ENCODE data around the gene SELENOO. TPM values are rescaled to one million over a fixed set of nuclear protein-coding genes. Genes with fewer than 3 reads are reported as not detected.

SELENOO gene
- total RNA-seq, 1 experiment from 2014 or later = 32.8 TPM

DNA sequence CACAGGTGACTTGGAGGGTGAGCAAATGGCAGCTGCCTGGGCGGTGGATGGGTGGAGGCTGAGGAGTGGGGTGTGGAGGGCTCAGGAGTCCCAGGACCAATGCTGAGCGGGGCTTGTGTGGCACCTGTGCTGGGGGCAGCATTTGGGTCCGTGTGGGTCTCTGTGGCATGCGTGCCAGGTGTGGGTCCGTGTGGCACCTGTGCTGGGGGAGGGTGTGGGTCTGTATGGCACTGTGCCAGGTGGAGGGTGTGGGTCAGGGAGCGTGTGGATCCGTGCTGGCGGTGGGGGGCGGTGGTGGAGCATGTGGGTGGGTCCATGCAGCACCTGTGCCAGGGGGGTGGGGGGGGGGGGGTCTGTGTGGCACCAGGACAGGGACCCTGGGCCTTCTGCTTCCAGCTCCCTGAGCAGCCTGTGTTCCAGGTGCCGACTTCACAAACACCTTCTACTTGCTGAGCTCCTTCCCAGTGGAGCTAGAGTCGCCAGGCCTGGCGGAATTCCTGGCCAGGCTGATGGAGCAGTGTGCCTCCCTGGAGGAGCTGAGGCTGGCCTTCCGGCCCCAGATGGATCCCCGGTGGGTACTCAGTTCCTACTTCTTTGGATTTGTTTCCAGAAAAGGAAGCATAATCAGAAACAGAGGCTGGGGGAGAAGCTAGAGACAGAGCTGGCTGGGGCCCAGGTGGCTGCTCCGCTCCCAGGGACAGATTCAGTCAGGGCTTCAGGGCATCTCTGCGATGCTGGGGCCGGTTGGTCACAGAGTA lies 14.7 kb downstream of the SELENOO start:
- H3K9ac ChIP-seq (ENCODE audit: low read length) = no peak overlapping the region
- no peak overlapping the region for H3K27ac ChIP-seq (ENCODE audit: low read length)
- ChIA-PET CTCF (no interaction called here), POLR2A (ENCODE audit: unreplicated experiment) (no interaction called here)
- DNase-seq (no peak), ATAC-seq (no peak)
- BruUV-seq (replicated peaks) = no TSS peak
- intact Hi-C loops (cut with micrococcal nuclease) = no loop called here
- H3K4me3 ChIP-seq (ENCODE audit: low read length) = no peak overlapping the region
- no peaks in the 10 kb centered on the region for H4K20me1 ChIP-seq (ENCODE audit: low read length)
- H2AFZ ChIP-seq (ENCODE audit: low read length) = no peak overlapping the region
- H3K36me3 ChIP-seq (ENCODE audit: low read depth, low read length) = peaks cover 2% of the 10 kb centered on the region; the same call in 1 of the 2 replicates
- no peaks in the 10 kb centered on the region for H3K9me3 ChIP-seq (ENCODE audit: low read length)
- no peak overlapping the region for H3K4me2 ChIP-seq (ENCODE audit: low read length)
- no peaks in the 10 kb centered on the region for H3K4me1 ChIP-seq (ENCODE audit: insufficient read depth, low read length)
- no peaks in the 10 kb centered on the region for H3F3A ChIP-seq (ENCODE audit: low read length, unreplicated experiment)
- H3K9me2 ChIP-seq (replicated peaks; ENCODE audit: low read length) = no peaks in the 10 kb centered on the region
- H3K27me3 ChIP-seq (ENCODE audit: low read length) = no peaks in the 10 kb centered on the region
- no peaks in the 10 kb centered on the region for H3K79me2 ChIP-seq (ENCODE audit: low read length)
- TF ChIP-seq, protein P1, sequence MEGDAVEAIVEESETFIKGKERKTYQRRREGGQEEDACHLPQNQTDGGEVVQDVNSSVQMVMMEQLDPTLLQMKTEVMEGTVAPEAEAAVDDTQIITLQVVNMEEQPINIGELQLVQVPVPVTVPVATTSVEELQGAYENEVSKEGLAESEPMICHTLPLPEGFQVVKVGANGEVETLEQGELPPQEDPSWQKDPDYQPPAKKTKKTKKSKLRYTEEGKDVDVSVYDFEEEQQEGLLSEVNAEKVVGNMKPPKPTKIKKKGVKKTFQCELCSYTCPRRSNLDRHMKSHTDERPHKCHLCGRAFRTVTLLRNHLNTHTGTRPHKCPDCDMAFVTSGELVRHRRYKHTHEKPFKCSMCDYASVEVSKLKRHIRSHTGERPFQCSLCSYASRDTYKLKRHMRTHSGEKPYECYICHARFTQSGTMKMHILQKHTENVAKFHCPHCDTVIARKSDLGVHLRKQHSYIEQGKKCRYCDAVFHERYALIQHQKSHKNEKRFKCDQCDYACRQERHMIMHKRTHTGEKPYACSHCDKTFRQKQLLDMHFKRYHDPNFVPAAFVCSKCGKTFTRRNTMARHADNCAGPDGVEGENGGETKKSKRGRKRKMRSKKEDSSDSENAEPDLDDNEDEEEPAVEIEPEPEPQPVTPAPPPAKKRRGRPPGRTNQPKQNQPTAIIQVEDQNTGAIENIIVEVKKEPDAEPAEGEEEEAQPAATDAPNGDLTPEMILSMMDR (conservative IDR thresholded peaks at IDR 0.05; ENCODE audit: low read depth, low read length) = no peak
- no peak for TF ChIP-seq EZH2 (IDR thresholded peaks at IDR 0.05; ENCODE audit: low read length, unreplicated experiment)

DNA sequence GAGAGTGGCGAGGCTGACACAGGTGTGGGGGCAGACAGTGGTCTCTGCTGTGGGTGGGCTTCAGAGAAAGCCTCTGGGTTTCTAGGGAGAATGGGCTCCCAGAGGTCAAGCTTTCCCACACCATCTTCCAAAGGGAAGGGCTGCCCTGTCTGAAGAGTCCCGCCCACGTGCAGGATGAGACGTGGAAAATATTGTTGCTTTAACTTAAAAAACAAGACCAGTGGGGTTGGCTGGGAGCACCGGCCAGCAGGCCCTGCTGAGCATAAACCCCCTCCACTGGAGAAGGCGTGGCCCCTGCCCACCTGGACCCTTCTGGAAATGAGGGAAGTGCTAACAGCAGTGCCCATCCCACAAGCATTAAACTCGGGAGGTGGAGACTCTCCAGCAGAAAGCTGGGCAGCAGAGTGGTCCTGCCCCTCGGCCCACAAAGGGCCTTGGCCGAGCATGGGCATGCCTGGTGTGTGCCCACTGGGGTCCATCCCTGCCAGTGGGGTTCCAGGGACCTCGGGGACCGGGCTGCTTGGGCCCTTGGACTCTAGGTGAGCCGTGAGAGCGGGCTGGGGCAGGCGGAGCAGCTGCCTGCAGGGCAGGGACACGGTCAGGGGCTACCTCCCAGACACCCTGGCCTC lies 15.4 kb downstream of the SELENOO start:
- TF ChIP-seq, protein P1 (conservative IDR thresholded peaks at IDR 0.05; ENCODE audit: low read depth, low read length) = no peak
- TF ChIP-seq EZH2phosphoT487 (IDR thresholded peaks at IDR 0.05; ENCODE audit: borderline replicate concordance, low read length) (no peak), EZH2 (IDR thresholded peaks at IDR 0.05; ENCODE audit: low read length, unreplicated experiment) (no peak)
- Histone ChIP-seq H3K4me3 (ENCODE audit: low read length) (no peak overlapping the region), H3K9me3 (ENCODE audit: low read length) (no peaks in the 10 kb centered on the region), H3K9ac (ENCODE audit: low read length) (no peak overlapping the region), H2AFZ (ENCODE audit: low read length) (no peak overlapping the region), H3K9me2 (replicated peaks; ENCODE audit: low read length) (no peaks in the 10 kb centered on the region), H3K4me2 (ENCODE audit: low read length) (no peak overlapping the region), H4K20me1 (ENCODE audit: low read length) (no peaks in the 10 kb centered on the region), H3K27ac (ENCODE audit: low read length) (no peak overlapping the region), H3K79me2 (ENCODE audit: low read length) (no peaks in the 10 kb centered on the region), H3K4me1 (ENCODE audit: insufficient read depth, low read length) (no peaks in the 10 kb centered on the region), H3K27me3 (ENCODE audit: low read length) (no peaks in the 10 kb centered on the region), H3F3A (ENCODE audit: low read length, unreplicated experiment) (no peaks in the 10 kb centered on the region), H3K36me3 (ENCODE audit: low read depth, low read length) (peaks cover 5% of the 10 kb centered on the region; the same call in 1 of the 2 replicates)
- intact Hi-C loops (cut with micrococcal nuclease) = no loop called here
- CTCF ChIA-PET = no interaction called here
- POLR2A ChIA-PET (ENCODE audit: unreplicated experiment) = no interaction called here
- DNase-seq (no peak), ATAC-seq (no peak)
- BruUV-seq (replicated peaks) = no TSS peak

Measured in PC-3 (cell line).